Measurements from ENCODE around the gene PUM1.
"Not testable (repeated sequence)": the region's sequence is repeated elsewhere in the genome, so short reads cannot be mapped to it uniquely, and the experiment has no call there.

PUM1 gene

GRCh38 chr1:30936541-30937171 lies 128.9 kb downstream of the PUM1 start:
- ChIA-PET CTCF (no interaction called here), POLR2A (ENCODE audit: low non-redundant PET) (no interaction called here)
- peak overlapping the region; percentile 22; the same call in 1 of the 2 replicates for H3K27ac ChIP-seq
- TF ChIP-seq CTCF (conservative IDR thresholded peaks at IDR 0.05; ENCODE audit: low read depth) = no peak
- DNase-seq (ENCODE audit: low spot score) = no peak

GRCh38 chr1:30935758-30936157 lies 129.8 kb downstream of the PUM1 start:
- DNase-seq (ENCODE audit: low spot score); POLR2A ChIA-PET (ENCODE audit: low non-redundant PET): not testable (repeated sequence)
- CTCF ChIA-PET = interaction anchor here (0.6 kb wide), 1 partner anchor 882 kb away, joined by 4 read pairs; no protein-coding TSS in a partner anchor
- peak overlapping the region; percentile 76 for H3K27ac ChIP-seq

DNA sequence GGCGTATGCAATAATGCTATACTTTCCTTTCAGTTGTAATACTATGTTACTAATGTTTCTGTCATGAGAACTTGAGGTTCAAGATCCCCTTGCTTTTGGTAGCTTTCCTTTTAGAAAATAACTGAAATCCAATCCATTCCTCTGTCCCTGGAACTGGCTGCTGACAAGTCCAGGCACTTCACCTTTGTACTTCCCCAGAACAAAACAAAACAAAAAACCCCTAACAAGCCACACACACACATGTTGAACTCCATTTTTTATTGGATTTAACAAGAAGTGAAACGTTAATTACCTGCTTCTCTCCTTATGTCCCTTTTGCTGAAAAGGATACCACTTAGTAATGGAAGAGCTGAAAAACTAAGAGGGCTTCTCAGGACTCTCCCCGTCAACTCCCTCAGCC lies 130.9 kb downstream of the PUM1 start:
- POLR2A ChIA-PET (ENCODE audit: low non-redundant PET) = interaction anchor here (0.5 kb wide), 1 partner anchor 105 kb away, joined by 5 read pairs; no protein-coding TSS in a partner anchor
- TF ChIP-seq CTCF (conservative IDR thresholded peaks at IDR 0.05; ENCODE audit: low read depth) = no peak
- H3K27ac ChIP-seq = peak overlapping the region; percentile 76
- CTCF ChIA-PET = interaction anchor here (0.6 to 1.5 kb wide), 4 partner anchors 41 to 229 kb away, joined by 3 to 5 read pairs (median 4); no protein-coding TSS in a partner anchor
- DNase-seq (ENCODE audit: low spot score) = no peak

DNA sequence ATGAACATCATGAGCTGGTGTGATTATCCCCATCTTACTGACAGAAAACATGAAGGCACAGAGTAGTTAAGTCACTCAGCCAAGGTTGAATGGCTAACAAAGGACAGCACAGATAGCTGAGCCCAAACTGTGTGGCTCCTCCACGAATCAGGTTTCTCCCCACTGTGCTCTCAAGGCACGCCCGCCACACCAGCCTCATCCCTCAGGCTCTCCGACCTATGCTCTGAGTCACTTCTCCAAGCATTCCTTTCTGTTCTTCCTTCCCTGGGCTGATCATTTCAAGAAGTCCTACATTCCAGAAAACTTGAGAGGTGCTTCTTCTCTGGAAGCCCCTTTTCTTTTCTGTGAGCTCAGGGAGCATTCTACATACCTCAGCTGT lies 131.7 kb downstream of the PUM1 start:
- H3K27ac ChIP-seq = peak overlapping the region; percentile 76
- peak; percentile 76 for DNase-seq (ENCODE audit: low spot score)
- ChIA-PET CTCF (interaction anchor here (0.6 to 1.5 kb wide), 3 partner anchors 42 to 229 kb away, joined by 3 to 5 read pairs (median 3); no protein-coding TSS in a partner anchor), POLR2A (ENCODE audit: low non-redundant PET) (interaction anchor here (0.6 kb wide), 1 partner anchor 9 kb away, joined by 3 read pairs; no protein-coding TSS in a partner anchor)
- TF ChIP-seq CTCF (conservative IDR thresholded peaks at IDR 0.05; ENCODE audit: low read depth) = no peak

GRCh38 chr1:30930631-30931173 lies 134.8 kb downstream of the PUM1 start:
- POLR2A ChIA-PET (ENCODE audit: low non-redundant PET) = no interaction called here
- CTCF ChIA-PET = interaction anchor here (1.1 to 1.4 kb wide), 2 partner anchors 20 to 128 kb away, joined by 3 to 4 read pairs; no protein-coding TSS in a partner anchor
- no peak for DNase-seq (ENCODE audit: low spot score)
- peak overlapping the region; percentile 60 for H3K27ac ChIP-seq
- TF ChIP-seq CTCF (conservative IDR thresholded peaks at IDR 0.05; ENCODE audit: low read depth) = no peak

DNA sequence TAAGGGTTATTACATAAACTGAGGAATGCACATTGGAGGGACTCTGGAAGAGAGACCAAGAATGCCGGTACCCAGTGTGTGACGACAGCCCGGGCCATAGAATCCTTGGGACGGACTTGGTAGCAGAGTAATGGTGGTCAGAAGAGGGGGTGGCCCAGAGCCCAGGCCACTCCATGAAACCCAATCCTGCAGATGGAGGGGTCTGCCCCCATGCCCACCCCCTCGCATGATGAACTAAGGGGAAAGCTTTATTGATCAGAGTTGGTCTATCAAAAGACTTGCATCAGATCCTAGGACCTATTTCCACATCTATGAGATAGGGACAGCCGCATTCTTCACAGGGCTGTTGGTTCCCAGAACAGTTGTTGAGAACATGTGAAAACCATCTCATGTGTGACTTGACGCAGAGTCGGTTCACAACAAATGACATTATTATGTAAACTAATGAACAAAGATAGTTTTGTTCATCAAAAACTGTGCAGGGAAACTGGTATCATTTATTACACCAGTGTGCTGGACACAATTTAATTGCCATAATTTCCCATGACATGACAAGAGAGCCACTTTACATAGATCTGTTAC lies 135.5 kb downstream of the PUM1 start:
- DNase-seq (ENCODE audit: low spot score) = no peak
- no peak for TF ChIP-seq CTCF (conservative IDR thresholded peaks at IDR 0.05; ENCODE audit: low read depth)
- ChIA-PET POLR2A (ENCODE audit: low non-redundant PET) (no interaction called here), CTCF (interaction anchor here (1.1 to 2.2 kb wide), 3 partner anchors 10 to 128 kb away, joined by 4 to 9 read pairs (median 5); no protein-coding TSS in a partner anchor)
- peak overlapping the region; percentile 60 for H3K27ac ChIP-seq

Measured in RWPE1 (cell line).